GM18861 (cell line): ENCODE measurements around the gene CCDC7.
"Not testable (repeated sequence)": the region's sequence is repeated elsewhere in the genome, so short reads cannot be mapped to it uniquely, and the experiment has no call there.

Experiments used
- ATAC-seq: cut with Tn5 transposase; IDR thresholded peaks from one replicate; pipeline ENCODE4 v1.9.1; 2021; ENCODE audit not compliant: unreplicated experiment

Gene CCDC7

DNA sequence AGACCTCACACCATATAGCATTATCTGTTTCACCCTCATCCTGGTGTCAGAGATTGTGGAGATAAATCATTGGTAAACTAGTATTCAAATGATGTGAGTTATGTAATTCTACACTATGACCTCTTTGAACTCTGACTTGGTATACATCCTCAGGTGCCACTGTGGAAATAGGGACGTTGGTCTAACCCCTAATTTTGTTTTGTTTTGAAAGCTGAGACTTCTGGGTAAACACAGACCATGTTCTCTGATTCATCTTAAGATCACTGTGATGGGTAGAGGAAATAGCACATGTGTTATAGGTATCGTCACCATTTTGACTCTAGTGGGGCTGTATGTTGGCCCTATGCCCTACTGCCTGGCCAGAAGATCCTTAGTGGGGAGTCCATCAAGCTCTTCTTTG is 241.6 kb downstream of the CCDC7 start:
- ATAC-seq, result no peak

DNA sequence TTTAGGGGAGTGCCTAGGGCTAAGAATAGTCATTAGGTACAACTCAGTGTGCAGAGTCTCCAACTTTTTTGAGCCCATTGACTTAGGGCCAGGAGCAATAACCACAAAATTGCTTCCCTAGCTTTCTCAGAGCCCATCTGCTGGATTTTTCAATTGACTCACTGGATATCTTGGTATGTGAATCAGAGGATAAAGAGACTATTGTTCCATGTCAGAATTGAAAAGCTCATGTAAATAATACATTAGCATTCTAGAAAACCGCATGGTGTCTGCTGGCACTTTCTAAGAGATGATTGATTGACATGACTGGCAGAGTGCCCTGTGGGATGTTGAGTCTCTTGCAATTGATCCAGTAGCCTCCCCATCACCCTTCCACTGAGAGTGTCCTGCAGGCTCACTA is 246.2 kb downstream of the CCDC7 start:
- ATAC-seq, result no peak

GRCh38 chr10:32693441-32693979 is 247.6 kb downstream of the CCDC7 start:
- no peak for ATAC-seq

DNA sequence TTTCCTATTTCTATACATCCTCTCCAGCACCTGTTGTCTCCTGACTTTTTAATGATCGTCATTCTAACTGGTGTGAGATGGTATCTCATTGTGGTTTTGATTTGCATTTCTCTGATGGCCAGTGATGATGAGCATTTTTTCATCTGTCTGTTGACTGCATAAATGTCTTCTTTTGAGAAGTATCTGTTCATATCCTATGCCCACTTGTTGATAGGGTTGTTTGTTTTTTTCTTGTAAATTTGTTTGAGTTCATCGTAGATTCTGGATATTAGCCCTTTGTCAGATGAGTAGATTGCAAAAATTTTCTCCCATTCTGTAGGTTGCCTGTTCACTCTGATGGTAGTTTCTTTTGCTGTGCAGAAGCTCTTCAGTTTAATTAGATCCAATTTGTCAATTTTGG is 253.7 kb downstream of the CCDC7 start:
- ATAC-seq, result not testable (repeated sequence)

- no peak for ATAC-seq
These were observed 267.6 kb downstream of the CCDC7 start for GRCh38 chr10:32713560-32713959.

GRCh38 chr10:32731527-32731926 is 285.6 kb downstream of the CCDC7 start:
- no peak for ATAC-seq

- ATAC-seq, result no peak
These were observed 293.0 kb downstream of the CCDC7 start for GRCh38 chr10:32738958-32739357.

DNA sequence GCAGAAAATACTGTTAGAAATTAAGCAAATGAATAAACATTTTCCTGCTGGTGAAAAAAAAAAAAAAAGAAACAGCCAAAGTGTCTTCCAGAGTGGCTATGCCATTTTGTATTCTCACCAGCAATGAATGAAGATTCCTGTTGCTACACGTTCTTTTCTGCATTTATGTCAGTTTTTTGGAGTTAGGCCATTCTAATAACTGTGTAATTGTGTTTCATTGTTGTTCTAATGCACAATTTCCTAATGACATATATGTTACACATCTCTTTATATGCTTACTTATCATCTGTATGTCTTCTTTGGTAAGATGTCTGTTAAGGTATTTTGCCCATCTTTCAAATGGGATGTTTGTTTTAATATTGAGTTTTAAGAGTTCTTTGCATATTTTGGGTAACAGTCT is 298.4 kb downstream of the CCDC7 start:
- ATAC-seq, result no peak

DNA sequence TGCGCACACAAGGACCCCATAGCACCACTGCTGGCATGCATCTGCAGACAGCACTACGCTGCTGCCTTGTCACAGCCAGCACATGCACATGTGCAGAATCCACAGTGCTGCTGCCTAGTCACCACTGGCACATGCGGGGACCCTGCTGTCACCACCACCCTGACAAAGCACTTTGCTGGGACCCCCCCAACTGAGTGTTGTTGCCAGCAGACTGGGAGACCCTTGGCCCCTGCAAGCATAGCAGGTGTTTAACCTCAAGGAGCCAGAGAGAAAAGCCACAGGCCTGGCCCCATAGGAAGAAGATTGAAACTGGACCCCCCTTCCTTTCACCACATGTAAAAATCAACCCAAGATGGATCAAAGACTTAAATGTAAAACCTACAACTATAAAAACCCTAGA is 300.9 kb downstream of the CCDC7 start:
- no peak for ATAC-seq

DNA sequence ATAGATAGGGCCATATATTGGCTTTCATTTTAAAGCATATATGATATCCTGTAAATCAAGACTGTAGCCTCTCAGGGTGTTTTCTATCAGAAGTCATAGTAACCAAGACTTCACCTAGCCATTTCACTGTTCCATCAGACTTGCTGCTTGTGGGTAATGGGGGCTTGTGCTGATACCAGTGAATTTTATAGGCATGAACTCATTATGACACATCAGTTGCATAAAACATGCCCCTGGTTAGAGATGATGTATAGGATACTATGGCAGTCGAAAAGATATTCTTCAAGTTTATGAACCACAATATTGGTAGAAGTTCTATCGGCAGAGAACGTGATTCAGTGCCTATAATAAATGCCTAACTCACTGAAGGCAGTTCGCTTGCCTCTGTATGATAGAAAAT is 305.6 kb downstream of the CCDC7 start:
- no peak for ATAC-seq

GRCh38 chr10:32754900-32755299 is 309.0 kb downstream of the CCDC7 start:
- ATAC-seq, result not testable (repeated sequence)

DNA sequence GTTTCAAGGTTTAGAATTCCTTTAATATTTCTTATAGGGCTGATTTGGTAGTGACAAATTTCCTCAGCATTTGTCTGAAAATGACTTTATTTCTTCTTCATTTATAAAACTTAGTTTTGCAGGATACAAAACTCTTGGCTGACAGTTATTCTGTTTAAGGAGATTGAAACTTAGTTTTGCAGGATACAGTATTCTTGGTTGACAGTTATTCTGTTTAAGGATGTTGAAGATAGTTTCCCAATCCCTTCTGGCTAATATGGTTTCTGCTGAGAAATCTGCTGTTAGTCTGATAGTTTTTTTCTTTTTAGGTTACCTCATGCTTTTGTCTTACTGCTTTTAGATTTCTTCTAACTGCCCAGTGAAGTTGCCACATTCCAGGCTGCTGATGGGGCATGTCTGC is 325.3 kb downstream of the CCDC7 start:
- no peak for ATAC-seq

DNA sequence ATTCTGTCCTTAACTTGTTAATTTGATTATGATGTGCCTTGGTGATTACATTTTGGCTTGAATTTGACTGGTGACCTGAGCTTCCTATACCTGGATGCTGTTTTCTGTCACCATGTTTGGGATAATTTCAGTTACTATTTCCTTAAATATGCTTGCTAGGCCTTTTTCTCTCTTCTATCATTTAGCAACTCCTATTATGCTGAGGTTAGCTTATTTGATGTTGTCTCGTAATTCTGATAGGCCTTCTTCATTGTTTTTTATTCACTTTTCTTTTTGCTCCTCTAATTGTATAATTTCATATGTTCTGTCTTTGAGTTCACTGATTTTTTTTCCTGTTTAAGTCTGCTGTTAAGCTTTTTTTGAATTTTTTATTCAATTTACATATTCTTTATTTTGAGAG is 327.2 kb downstream of the CCDC7 start:
- no peak for ATAC-seq

- ATAC-seq, result no peak
These were observed 341.0 kb downstream of the CCDC7 start for GRCh38 chr10:32786968-32787367.

DNA sequence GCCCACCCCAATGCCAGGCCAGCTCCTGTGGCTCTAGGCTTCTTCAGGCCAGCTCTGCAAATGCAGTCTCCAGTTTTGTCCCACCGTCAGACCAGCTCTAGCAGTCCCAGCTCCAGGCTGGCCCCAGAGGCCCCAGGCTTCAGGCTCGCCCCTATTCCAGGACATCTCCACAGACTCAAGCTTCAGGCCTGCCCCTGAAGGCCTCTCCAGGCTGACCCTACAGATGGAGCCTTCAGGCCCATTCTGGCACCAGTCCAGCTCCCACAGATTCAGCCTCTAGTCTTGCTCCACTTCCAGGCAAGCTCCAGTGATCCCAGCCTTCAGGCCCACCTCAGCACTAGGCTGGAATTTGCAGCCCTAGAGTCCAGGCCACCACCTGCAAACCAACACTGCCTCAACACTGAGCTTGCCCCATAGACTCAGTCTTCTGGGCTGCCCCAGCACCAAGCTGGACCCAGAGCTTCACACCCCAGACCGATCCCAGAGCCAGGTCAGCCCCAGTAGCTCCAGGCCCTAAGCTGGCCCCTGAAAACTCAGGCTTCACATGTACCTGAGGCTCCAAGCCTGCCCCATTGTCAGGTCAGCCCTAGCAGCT is 341.8 kb downstream of the CCDC7 start:
- no peak for ATAC-seq

DNA sequence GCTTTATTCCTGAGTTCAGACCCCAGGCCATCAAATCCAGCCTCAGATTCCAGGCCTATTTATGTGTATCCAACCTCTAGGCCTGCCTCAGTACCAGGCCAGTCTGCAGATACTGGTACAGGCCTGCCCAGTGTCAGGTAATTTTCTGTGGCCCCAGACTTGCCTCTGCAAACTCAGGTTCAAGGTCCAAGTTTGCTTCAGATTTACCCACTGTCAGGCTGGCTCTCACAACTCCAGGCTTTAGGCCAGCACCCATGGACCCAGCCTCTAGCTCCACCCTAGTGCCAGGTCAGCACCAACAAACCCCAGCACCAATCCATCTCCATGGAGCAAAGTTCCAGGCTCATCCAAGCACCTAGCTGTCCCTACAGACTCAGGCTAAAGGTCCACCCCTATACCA is 342.4 kb downstream of the CCDC7 start:
- no peak for ATAC-seq

DNA sequence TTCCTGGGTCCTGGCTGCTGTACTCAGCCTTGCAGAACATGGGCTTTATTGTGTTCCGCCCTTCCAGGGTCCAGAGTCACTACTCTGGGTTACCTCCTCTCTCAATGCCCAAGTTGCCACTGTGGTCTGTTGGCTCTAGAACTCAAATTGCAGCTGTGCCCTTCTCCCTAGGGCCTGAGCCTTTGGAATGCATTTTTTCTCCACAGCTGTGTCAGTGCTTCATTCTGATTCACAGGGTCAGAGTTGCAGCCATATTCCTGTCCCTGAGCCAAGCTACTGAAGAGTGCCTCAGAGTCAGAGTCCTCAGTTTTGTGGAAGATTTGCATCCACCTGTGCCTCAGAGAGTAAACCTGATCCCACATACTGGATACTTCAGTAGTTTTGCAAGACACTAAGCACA is 344.5 kb downstream of the CCDC7 start:
- no peak for ATAC-seq

GRCh38 chr10:32793033-32793432 is 347.1 kb downstream of the CCDC7 start:
- ATAC-seq, result no peak

GRCh38 chr10:32795598-32796183 is 349.8 kb downstream of the CCDC7 start:
- ATAC-seq, result no peak

- ATAC-seq, result not testable (repeated sequence)
These were observed 351.5 kb downstream of the CCDC7 start for GRCh38 chr10:32797393-32797792.

DNA sequence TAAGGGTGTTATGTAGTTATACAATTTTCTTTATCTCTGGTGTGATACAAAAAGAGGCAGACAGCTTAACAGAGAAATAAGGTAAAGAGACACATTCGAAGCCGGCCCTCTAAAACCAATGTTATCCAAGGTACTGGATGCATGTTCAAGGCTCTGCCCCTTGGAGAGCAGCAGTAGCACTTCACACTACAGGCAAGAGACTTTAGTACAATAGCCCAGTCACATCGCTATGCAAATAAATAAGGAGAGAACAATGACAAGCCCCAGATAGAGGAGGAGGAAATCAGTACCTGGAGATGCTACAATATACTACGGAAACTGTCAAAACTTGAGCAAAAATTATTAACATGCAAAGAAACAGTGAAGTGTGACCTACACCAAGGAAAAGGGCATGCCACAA is 401.0 kb downstream of the CCDC7 start:
- ATAC-seq, result no peak

GRCh38 chr10:32851301-32851700 is 405.4 kb downstream of the CCDC7 start:
- no peak for ATAC-seq

- no peak for ATAC-seq
These were observed 408.5 kb downstream of the CCDC7 start for GRCh38 chr10:32854435-32854834.
